ENCODE results near the gene SBF2.

Gene SBF2

DNA sequence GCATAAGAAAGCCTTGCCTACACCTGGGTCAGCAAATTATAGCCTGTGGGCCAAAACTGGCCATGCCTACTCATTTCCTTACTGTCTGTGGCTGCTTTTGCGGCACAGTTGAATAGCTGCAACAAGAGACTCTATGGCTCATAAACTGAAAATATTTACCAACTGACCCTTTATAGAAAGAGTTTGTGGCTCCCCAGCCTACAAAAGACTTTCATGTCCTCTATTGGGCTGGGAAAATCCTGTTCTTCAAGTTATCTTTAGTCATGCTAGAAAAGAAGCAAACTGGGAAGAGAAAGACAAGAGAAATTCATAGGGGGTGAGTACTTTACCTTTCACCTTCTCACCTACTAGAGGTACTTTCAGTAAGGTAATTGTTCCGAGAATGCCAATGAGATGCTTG, 455.1 kb downstream of the SBF2 start:
- TF ChIP-seq LEF1 (IDR thresholded peaks at IDR 0.05; ENCODE audit: borderline replicate concordance) (no peak), TARDBP (IDR thresholded peaks at IDR 0.05) (no peak), NFRKB (IDR thresholded peaks at IDR 0.05) (no peak), SUZ12 (IDR thresholded peaks at IDR 0.05) (no peak), ARNT (IDR thresholded peaks at IDR 0.05) (no peak), ZNF384 (IDR thresholded peaks at IDR 0.05) (no peak), SP1 (IDR thresholded peaks at IDR 0.05) (no peak), FOXK2 (IDR thresholded peaks at IDR 0.05) (no peak)
- ChIA-PET CTCF (no interaction called here), POLR2A (no interaction called here)
- no peak for DNase-seq (ENCODE audit: extremely low spot score)

DNA sequence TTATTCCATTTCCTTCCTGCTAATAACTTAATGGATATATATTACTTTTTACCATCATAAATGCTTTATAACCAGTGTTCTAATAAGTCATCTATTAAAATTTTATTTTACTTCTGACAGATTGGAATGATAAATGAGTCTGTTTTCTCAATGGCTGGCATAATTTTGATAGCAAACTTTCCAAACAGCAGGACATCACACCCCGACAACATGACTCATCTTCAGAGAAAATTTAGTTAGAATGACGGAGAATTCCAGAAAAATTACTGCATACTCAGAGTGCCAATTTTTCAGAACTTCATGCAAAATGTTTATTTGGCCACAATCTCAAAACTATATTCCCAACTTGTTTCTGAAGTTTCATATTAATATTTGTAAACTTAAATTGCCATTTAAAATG, 455.8 kb downstream of the SBF2 start:
- TF ChIP-seq FOXM1 (IDR thresholded peaks at IDR 0.05; ENCODE audit: borderline replicate concordance) (no peak), ARNT (IDR thresholded peaks at IDR 0.05) (no peak), ELF4 (IDR thresholded peaks at IDR 0.05) (no peak)
- POLR2A ChIA-PET, result no interaction called here
- CTCF ChIA-PET, result no interaction called here
- DNase-seq (ENCODE audit: extremely low spot score), result no peak

GRCh38 chr11:9834291-9834690, 459.7 kb downstream of the SBF2 start:
- ChIA-PET CTCF (interaction anchor here (0.6 kb wide), 1 partner anchor 369 kb away, joined by 6 read pairs; no protein-coding TSS in a partner anchor), POLR2A (no interaction called here)
- TF ChIP-seq ZNF384 (IDR thresholded peaks at IDR 0.05), result no peak
- peak; percentile 32; the same call in 1 of the 2 replicates for TF ChIP-seq PKNOX1 (IDR thresholded peaks at IDR 0.05)
- no peak for TF ChIP-seq HDGF (IDR thresholded peaks at IDR 0.05; ENCODE audit: borderline replicate concordance)
- no peak for TF ChIP-seq FOXM1 (IDR thresholded peaks at IDR 0.05; ENCODE audit: borderline replicate concordance)
- DNase-seq (ENCODE audit: extremely low spot score), result no peak

DNA sequence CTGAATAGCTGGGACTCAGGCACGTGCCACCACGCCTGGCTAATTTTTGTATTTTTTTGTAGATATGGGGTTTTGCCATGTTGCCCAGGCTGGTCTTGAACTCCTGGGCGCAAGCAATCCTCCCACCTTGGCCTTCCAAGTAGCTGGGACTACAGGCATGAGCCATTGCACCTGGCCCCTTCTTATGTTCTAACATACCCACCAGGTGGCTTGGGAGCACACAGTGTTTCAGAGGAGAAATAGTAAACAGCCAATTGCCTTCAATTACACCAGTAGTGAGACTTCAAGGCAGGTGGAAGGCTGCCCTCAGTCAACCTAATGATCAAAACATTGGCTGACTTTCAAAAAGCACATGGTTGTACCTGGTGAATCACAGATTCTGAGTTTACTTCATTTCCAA, 462.9 kb downstream of the SBF2 start:
- TF ChIP-seq HDGF (IDR thresholded peaks at IDR 0.05; ENCODE audit: borderline replicate concordance) (no peak), PKNOX1 (IDR thresholded peaks at IDR 0.05) (no peak), ARNT (IDR thresholded peaks at IDR 0.05) (no peak), ZNF384 (IDR thresholded peaks at IDR 0.05) (no peak), NFRKB (IDR thresholded peaks at IDR 0.05) (no peak), SUZ12 (IDR thresholded peaks at IDR 0.05) (no peak), FOXM1 (IDR thresholded peaks at IDR 0.05; ENCODE audit: borderline replicate concordance) (no peak)
- CTCF ChIA-PET, result interaction anchor here (0.7 to 0.9 kb wide), 2 partner anchors 44 to 478 kb away, joined by 3 read pairs; no protein-coding TSS in a partner anchor

DNA sequence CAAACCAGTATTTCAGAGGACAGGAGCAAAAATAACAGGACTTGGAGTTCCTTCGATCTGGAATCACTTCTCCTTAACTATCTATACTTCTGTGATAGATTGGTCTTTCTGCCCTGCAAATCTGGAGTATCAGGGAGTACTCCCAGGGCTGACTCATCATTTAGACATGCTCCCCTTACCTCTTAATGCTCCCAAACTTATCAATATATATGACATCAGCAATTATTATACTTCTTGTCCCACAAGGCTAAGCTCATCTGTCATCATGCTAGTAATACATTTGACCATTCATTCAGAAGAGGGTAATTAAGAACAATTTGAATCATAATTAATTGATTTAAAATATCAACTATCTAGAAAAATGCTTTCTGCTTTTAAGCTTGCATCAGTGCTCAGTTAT, 466.3 kb downstream of the SBF2 start:
- TF ChIP-seq HDGF (IDR thresholded peaks at IDR 0.05; ENCODE audit: borderline replicate concordance) (no peak), PKNOX1 (IDR thresholded peaks at IDR 0.05) (no peak), SUZ12 (IDR thresholded peaks at IDR 0.05) (no peak), ELF4 (IDR thresholded peaks at IDR 0.05) (no peak), TARDBP (IDR thresholded peaks at IDR 0.05) (no peak), CTBP1 (IDR thresholded peaks at IDR 0.05; ENCODE audit: borderline replicate concordance) (no peak), FOXM1 (IDR thresholded peaks at IDR 0.05; ENCODE audit: borderline replicate concordance) (no peak), ARNT (IDR thresholded peaks at IDR 0.05) (no peak), SP1 (IDR thresholded peaks at IDR 0.05) (no peak), FOXA1 (IDR thresholded peaks at IDR 0.05) (no peak), L3MBTL2 (conservative IDR thresholded peaks at IDR 0.05) (no peak), NFRKB (IDR thresholded peaks at IDR 0.05) (no peak), FOXK2 (IDR thresholded peaks at IDR 0.05) (no peak), BHLHE40 (IDR thresholded peaks at IDR 0.05; ENCODE audit: borderline replicate concordance) (no peak)
- ChIA-PET POLR2A (interaction anchor here (0.6 kb wide), 1 partner anchor 368 kb away, joined by 3 read pairs; no protein-coding TSS in a partner anchor), CTCF (interaction anchor here (0.7 kb wide), 1 partner anchor 475 kb away, joined by 5 read pairs; no protein-coding TSS in a partner anchor)
- no peak for DNase-seq (ENCODE audit: extremely low spot score)

More for the DNA sequence above, 462.9 kb downstream of the SBF2 start:
- no peak for DNase-seq (ENCODE audit: extremely low spot score)
- POLR2A ChIA-PET, result no interaction called here

- no peak for DNase-seq (ENCODE audit: extremely low spot score)
- TF ChIP-seq FOXA1 (IDR thresholded peaks at IDR 0.05) (no peak), ZNF384 (IDR thresholded peaks at IDR 0.05) (no peak), SUZ12 (IDR thresholded peaks at IDR 0.05) (no peak), L3MBTL2 (conservative IDR thresholded peaks at IDR 0.05) (no peak)
- CTCF ChIA-PET, result no interaction called here
- POLR2A ChIA-PET, result no interaction called here
Measured at GRCh38 chr11:9826390-9826789, 467.6 kb downstream of the SBF2 start.

DNA sequence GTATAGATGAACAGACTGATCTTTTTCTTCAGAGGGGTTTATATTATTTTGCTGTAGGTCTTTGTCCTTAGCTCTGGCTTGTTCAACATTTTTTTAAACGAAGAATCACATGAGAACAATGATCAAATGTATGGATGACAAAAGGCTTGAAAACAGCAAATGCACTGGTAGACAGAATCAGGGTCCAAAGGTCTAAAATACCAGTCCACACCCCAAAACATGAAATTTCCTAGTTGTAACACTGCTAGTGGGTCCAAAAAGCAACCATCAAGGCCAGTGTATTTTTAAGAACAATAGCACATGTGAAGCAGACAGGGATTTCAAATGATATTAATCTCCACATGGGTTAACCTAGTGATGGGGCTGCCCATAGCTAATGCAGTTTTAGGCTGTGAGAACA, 468.1 kb downstream of the SBF2 start:
- no peak for TF ChIP-seq FOXA1 (IDR thresholded peaks at IDR 0.05)
- TF ChIP-seq SP1 (IDR thresholded peaks at IDR 0.05), result no peak
- TF ChIP-seq ZNF384 (IDR thresholded peaks at IDR 0.05), result no peak
- TF ChIP-seq FOXK2 (IDR thresholded peaks at IDR 0.05), result no peak
- no peak for TF ChIP-seq BHLHE40 (IDR thresholded peaks at IDR 0.05; ENCODE audit: borderline replicate concordance)
- no peak for TF ChIP-seq SUZ12 (IDR thresholded peaks at IDR 0.05)
- TF ChIP-seq ARNT (IDR thresholded peaks at IDR 0.05), result no peak
- no peak for TF ChIP-seq L3MBTL2 (conservative IDR thresholded peaks at IDR 0.05)
- DNase-seq (ENCODE audit: extremely low spot score), result no peak
- ChIA-PET POLR2A (no interaction called here), CTCF (no interaction called here)

Measured in HEK293T (cell line).